NT2/D1 (cell line): ENCODE results near the gene KRTAP5-6.

Source experiments
- DNase-seq: peaks from one replicate; pipeline ENCODE4 v3.0.0-alpha.2; 2011; ENCODE audit warnings: low read depth, low spot score
- H3K27me3 ChIP-seq: 2 replicates; pipeline ENCODE4 v1.6.0; 2011; ENCODE audit warnings: mild to moderate bottlenecking; ENCODE audit not compliant: insufficient read length, insufficient read depth
- H3K36me3 ChIP-seq: 2 replicates; pipeline ENCODE4 v1.6.1; 2011; ENCODE audit warnings: mild to moderate bottlenecking, low read length, mixed read lengths; ENCODE audit not compliant: insufficient read depth, insufficient read length
- H3K4me1 ChIP-seq: 2 replicates; pipeline ENCODE4 v1.5.1; 2011; ENCODE audit not compliant: insufficient read depth, insufficient read length
- H3K4me3 ChIP-seq: 2 replicates; pipeline ENCODE4 v1.5.1; 2011; ENCODE audit warnings: low read depth; ENCODE audit not compliant: insufficient read length
- H3K9ac ChIP-seq: 2 replicates; pipeline ENCODE4 v1.6.0; 2011; ENCODE audit warnings: low read depth; ENCODE audit not compliant: insufficient read length
- H3K9me3 ChIP-seq: 2 replicates; pipeline ENCODE4 v1.5.1; 2011; ENCODE audit warnings: mild to moderate bottlenecking, low read length; ENCODE audit not compliant: insufficient read depth
- SUZ12 ChIP-seq: IDR thresholded peaks from 2 replicates; pipeline ENCODE4 v1.6.1; 2011; ENCODE audit not compliant: insufficient read length, insufficient read depth; ENCODE audit errors: extremely low read depth
- YY1 ChIP-seq: IDR thresholded peaks from 2 replicates; pipeline ENCODE4 v1.6.1; 2011; ENCODE audit not compliant: insufficient read length, insufficient read depth
- ZNF274 ChIP-seq: IDR thresholded peaks from 2 replicates; pipeline ENCODE4 v1.6.1; 2011; ENCODE audit warnings: mild to moderate bottlenecking, low read depth, low read length

Gene KRTAP5-6

GRCh38 chr11:1672613-1673350 is 24.2 kb upstream of the KRTAP5-6 start:
- H3K9me3 ChIP-seq = no peaks in the 10 kb centered on the region
- H3K4me3 ChIP-seq = no peak overlapping the region
- no peak for TF ChIP-seq YY1
- no peak for TF ChIP-seq SUZ12
- TF ChIP-seq ZNF274 = no peak
- peaks cover 4% of the 10 kb centered on the region for H3K27me3 ChIP-seq
- no peak overlapping the region for H3K9ac ChIP-seq
- no peak for DNase-seq
- H3K4me1 ChIP-seq = peaks cover 16% of the 10 kb centered on the region
- no peaks in the 10 kb centered on the region for H3K36me3 ChIP-seq

GRCh38 chr11:1673446-1674172 is 23.4 kb upstream of the KRTAP5-6 start:
- H3K36me3 ChIP-seq = no peaks in the 10 kb centered on the region
- TF ChIP-seq ZNF274 = no peak
- DNase-seq = no peak
- H3K27me3 ChIP-seq = peaks cover 4% of the 10 kb centered on the region
- H3K9ac ChIP-seq = no peak overlapping the region
- peaks cover 14% of the 10 kb centered on the region for H3K4me1 ChIP-seq
- H3K9me3 ChIP-seq = no peaks in the 10 kb centered on the region
- H3K4me3 ChIP-seq = no peak overlapping the region

DNA sequence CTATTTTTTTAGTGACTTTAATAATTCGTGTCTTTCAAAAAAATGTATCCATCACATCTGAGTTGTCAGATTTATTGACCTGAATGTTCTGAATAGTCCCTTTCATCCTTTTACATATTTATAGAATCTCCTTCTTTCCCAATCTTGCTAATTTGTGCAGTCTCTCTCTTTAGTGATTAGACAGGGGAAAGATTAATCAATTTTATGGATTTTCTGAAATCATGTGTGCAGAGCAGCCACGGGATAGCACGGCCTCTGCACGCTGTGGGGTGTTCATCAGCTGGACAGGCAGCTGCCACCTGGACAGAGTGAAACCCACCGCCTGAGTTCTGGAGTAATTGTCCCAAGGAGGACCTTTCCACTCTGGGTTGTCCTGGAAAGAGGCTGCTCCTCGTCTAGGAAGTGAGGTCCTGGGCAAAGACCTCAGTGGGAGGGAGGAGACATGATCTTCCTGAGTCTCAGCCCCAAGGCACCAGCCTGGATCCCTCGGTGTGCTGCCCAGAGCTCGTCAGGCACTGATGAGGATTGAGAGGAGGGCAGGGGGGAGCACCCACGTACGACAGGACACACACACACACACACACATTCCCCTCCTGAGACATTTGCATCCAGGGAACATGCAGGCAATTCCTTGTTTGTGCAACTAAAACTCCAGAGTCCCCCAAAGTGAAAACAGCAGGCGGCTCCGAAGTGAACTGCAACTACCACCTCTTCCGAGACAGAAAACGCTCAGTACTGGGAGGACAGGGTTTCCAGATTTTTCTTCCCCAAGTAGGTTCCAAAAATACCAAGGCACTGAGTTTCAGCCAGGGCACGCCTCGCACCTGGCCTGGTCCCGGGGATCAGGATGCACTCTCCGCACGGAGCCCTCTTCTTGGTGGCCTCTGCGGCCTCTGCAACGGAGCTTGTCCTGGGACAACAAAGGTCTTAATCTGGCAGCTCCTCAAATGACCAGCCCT is 22.5 kb upstream of the KRTAP5-6 start:
- no peak for DNase-seq
- Histone ChIP-seq H3K9me3 (no peaks in the 10 kb centered on the region), H3K4me3 (no peak overlapping the region), H3K9ac (no peak overlapping the region), H3K27me3 (peaks cover 4% of the 10 kb centered on the region), H3K36me3 (no peaks in the 10 kb centered on the region), H3K4me1 (peaks cover 9% of the 10 kb centered on the region)
- TF ChIP-seq YY1 (no peak), ZNF274 (no peak), SUZ12 (no peak)

DNA sequence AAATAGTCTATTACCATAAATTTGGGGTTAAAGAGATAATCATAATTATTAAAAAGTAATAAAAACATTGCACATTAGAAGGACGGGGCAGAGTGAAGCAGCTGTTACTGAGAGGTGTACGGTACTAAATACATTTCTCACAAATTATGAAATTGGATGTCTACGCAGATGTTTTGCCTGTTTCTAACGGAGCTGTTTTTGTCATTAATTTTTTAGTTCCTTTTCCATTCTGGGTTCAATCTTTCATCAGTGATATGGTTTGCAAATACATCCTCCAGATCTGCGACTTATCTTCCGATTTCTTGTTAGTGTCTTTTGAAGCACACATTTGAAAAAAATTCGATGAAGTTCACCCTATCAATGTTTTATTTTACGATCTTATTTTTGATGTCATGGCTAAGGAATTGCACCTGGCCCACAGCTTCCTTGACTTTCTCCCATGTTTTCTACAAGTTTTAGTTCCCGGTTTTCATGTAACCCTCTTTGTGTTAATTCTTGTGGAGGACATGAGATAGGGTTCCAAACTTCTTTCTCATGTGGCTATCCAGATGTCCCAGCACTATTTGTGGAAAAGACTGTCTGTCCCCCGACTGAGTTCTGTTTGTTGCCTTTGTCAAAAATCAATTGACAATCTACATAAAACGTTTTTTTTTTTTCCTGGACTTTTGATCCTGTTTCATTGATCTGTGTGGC is 21.3 kb upstream of the KRTAP5-6 start:
- Histone ChIP-seq H3K9me3 (no peaks in the 10 kb centered on the region), H3K9ac (no peak overlapping the region), H3K4me3 (no peak overlapping the region), H3K27me3 (peaks cover under 1% of the 10 kb centered on the region), H3K4me1 (peaks cover 3% of the 10 kb centered on the region), H3K36me3 (no peaks in the 10 kb centered on the region)
- TF ChIP-seq YY1 (no peak), SUZ12 (no peak), ZNF274 (no peak)
- no peak for DNase-seq

DNA sequence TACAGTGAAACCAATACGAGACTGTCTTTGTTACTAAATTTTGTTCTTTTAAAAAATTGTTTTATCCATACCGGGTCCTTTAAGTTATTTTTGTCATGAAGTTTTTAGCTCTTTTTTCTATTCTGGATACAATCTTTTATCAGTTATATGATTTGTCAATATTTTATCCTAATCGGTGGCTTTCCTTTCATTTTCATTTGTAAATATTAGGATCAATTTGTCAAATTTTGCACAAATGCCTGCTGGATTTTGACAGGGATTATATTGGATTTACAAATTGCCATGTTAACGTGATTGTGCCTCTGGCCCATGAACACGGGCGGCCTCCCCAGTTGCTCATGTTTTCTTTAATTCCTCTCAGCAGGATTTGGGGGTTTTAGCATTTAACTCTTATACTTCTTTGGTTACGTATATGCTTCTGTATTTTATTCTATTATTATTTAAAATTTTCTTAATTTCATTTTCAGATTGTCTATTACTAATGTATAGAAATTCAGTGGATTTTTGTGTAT is 20.7 kb upstream of the KRTAP5-6 start:
- DNase-seq = no peak
- TF ChIP-seq ZNF274 (no peak), YY1 (no peak), SUZ12 (no peak)
- Histone ChIP-seq H3K36me3 (no peaks in the 10 kb centered on the region), H3K4me1 (no peaks in the 10 kb centered on the region), H3K9me3 (no peaks in the 10 kb centered on the region), H3K27me3 (no peaks in the 10 kb centered on the region), H3K4me3 (no peak overlapping the region), H3K9ac (no peak overlapping the region)

GRCh38 chr11:1679881-1680280 is 17.1 kb upstream of the KRTAP5-6 start:
- no peak for DNase-seq

More at GRCh38 chr11:1679881-1680280, 17.1 kb upstream of the KRTAP5-6 start:
- Histone ChIP-seq H3K4me3 (no peak overlapping the region), H3K4me1 (no peaks in the 10 kb centered on the region), H3K27me3 (no peaks in the 10 kb centered on the region), H3K36me3 (no peaks in the 10 kb centered on the region), H3K9ac (no peak overlapping the region), H3K9me3 (no peaks in the 10 kb centered on the region)
- TF ChIP-seq YY1 (no peak), SUZ12 (no peak), ZNF274 (no peak)
